PFSK-1 (cell line): ENCODE measurements around the gene PDCD2.

Source experiments
- FOXP2 ChIP-seq: optimal IDR thresholded peaks from 2 replicates; pipeline ENCODE3; 2011; ENCODE audit warnings: borderline replicate concordance, control low read depth, inconsistent platforms; ENCODE audit not compliant: insufficient read depth; ENCODE audit errors: extremely low read length, extremely low read depth
- POLR2AphosphoS5 ChIP-seq: IDR thresholded peaks from 2 replicates; pipeline ENCODE4 v1.6.1; 2012; ENCODE audit warnings: low read depth, mild to moderate bottlenecking, control low read depth, low read length, moderate library complexity
- SIN3A ChIP-seq: IDR thresholded peaks from 2 replicates; pipeline ENCODE4 v1.6.1; 2012; ENCODE audit warnings: mild to moderate bottlenecking, low read length, moderate library complexity, borderline replicate concordance; ENCODE audit not compliant: insufficient read depth
- TAF1 ChIP-seq: IDR thresholded peaks from 2 replicates; pipeline ENCODE4 v1.6.1; 2012; ENCODE audit warnings: low read length, control low read depth, borderline replicate concordance; ENCODE audit not compliant: insufficient read depth
- TF ChIP-seq, protein P1 (sequence below), 2 experiments: IDR thresholded peaks; 2 replicates each; pipeline versions ENCODE4 v1.6.1 to v1.8.0; 2011 to 2012; ENCODE audit warnings: low read depth in 2 of 2, low read length in 2 of 2, control low read depth in 1 of 2, inconsistent platforms in 1 of 2, mild to moderate bottlenecking in 1 of 2, moderate library complexity in 1 of 2; ENCODE audit not compliant: insufficient read depth in 1 of 2

Gene PDCD2

DNA sequence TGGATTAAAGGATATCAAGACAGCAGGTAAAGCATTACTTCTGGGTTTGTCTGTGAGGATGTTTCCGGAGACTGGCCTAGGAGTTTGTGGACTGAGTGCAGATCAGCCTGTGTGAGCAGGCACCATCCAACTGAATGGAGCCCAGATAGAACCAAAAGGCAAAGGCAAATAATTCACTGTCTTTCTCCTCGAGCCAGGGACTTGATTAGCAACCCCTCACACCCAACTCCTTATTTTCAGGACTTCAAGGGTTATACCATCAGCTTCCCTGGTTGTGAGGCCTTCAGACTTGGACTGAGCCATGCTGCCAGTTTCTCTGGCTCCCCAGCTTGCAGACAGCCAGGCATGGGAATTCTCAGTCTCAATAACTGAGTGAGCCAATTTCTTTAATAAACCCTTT is 50.6 kb downstream of the PDCD2 start:
- TF ChIP-seq, protein P1, sequence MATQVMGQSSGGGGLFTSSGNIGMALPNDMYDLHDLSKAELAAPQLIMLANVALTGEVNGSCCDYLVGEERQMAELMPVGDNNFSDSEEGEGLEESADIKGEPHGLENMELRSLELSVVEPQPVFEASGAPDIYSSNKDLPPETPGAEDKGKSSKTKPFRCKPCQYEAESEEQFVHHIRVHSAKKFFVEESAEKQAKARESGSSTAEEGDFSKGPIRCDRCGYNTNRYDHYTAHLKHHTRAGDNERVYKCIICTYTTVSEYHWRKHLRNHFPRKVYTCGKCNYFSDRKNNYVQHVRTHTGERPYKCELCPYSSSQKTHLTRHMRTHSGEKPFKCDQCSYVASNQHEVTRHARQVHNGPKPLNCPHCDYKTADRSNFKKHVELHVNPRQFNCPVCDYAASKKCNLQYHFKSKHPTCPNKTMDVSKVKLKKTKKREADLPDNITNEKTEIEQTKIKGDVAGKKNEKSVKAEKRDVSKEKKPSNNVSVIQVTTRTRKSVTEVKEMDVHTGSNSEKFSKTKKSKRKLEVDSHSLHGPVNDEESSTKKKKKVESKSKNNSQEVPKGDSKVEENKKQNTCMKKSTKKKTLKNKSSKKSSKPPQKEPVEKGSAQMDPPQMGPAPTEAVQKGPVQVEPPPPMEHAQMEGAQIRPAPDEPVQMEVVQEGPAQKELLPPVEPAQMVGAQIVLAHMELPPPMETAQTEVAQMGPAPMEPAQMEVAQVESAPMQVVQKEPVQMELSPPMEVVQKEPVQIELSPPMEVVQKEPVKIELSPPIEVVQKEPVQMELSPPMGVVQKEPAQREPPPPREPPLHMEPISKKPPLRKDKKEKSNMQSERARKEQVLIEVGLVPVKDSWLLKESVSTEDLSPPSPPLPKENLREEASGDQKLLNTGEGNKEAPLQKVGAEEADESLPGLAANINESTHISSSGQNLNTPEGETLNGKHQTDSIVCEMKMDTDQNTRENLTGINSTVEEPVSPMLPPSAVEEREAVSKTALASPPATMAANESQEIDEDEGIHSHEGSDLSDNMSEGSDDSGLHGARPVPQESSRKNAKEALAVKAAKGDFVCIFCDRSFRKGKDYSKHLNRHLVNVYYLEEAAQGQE (IDR thresholded peaks at IDR 0.05; ENCODE audit: insufficient read depth in 1 of 2, low read depth in 2 of 2, low read length in 2 of 2), result no peak
- TF ChIP-seq SIN3A (no peak), TAF1 (no peak), POLR2AphosphoS5 (no peak), FOXP2 (no peak)

DNA sequence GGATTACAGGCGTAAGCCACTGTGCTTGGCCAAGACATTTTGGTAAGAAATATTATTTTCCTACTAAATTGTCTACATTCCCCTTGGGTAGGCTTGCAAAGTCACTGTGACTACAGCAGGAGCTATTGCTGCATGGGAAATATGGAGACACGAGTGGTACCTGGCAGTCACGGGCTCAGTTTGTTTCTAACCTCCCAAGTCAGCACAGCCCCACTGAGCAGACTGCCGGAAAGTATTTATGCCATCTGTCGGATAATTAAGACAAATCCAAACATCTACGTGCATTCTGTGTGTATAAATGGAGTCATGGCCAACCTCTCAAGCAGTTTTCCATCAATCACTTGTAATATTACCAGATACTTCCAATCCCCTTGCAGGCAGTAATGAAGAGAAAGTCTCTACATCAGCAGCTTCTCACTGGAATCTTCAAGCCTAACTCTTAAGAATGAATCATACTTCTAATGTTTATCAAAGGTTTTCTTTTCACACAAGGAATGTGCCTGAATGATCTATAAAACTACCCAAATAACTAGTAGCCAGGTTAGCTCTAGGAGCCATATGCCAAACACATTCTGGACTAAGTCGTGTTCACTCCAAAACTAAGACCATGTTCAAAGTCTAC is 51.5 kb downstream of the PDCD2 start:
- TF ChIP-seq SIN3A (no peak), FOXP2 (no peak), POLR2AphosphoS5 (no peak), TAF1 (no peak)
- TF ChIP-seq, protein P1 (IDR thresholded peaks at IDR 0.05; ENCODE audit: insufficient read depth in 1 of 2, low read depth in 2 of 2, low read length in 2 of 2), result no peak

DNA sequence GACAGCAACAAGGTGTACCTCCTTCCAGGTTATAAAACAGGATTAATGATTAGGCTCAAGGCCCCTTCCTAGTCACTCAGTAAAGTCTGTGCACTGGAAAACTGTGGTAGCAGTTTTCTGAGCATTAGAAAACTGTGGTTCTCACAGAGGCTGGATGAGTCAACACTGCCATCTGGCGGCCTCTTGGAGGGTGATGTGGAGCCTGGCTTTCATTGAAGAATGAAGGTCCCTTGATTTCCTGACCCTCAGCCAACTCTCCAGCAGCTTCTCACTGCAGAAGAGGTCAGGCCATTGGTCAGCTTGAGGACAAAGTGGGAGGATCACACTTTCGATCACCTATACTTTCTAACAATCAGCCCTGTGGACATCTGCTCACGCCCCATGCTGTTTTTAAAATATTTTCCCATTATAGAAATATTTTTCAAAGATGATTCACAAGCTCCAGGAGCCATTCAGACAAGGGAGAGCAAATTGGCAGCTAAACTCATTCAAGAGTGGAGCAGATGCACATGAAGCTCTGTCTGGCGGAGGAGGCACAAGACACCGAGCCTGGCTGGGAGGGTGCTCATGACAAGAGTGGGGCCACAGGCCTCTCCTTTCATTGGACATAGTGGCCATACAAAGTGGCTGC is 54.5 kb downstream of the PDCD2 start:
- TF ChIP-seq POLR2AphosphoS5 (no peak), TAF1 (no peak), SIN3A (no peak), FOXP2 (no peak)
- TF ChIP-seq, protein P1 (IDR thresholded peaks at IDR 0.05; ENCODE audit: insufficient read depth in 1 of 2, low read depth in 2 of 2, low read length in 2 of 2), result no peak

DNA sequence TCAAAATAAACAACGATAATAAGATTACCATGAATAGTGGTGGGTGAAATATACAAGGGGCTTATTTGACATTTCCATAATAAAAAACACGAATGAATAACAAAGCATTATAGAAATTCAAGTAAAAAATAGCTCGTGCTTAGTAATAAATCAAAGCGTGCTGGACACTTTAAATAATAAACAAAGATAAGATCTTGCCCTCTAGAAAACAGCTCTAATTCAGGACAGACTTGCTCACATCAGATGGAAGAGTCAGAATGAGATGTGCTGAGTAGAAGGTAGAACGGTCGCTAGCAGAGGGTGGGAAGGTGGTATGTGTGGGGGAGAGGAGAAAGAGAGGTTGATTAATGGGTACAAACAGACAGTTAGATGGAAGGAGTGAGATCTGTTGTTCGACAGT is 58.6 kb downstream of the PDCD2 start:
- no peak for TF ChIP-seq FOXP2
- no peak for TF ChIP-seq SIN3A
- TF ChIP-seq POLR2AphosphoS5, result no peak
- TF ChIP-seq TAF1, result no peak
- TF ChIP-seq, protein P1 (IDR thresholded peaks at IDR 0.05; ENCODE audit: insufficient read depth in 1 of 2, low read depth in 2 of 2, low read length in 2 of 2), result no peak
